A375 (cell line): ENCODE results near the gene ZBTB7B. TPM values are rescaled to one million over a fixed set of nuclear protein-coding genes. Genes with fewer than 3 reads are reported as not detected.

Source experiments
- small RNA-seq: library from RNA; depleted of rRNA; stranded (forward); fragments of <200 nt; gene quantifications from one replicate; pipeline ENCODE3, GENCODE V24; 2014
- total RNA-seq: library from RNA; depleted of rRNA; stranded (reverse); fragments of >200 nt; shearing (Covaris generic); gene quantifications from 2 replicates; pipeline ENCODE4 v1.2.3, GENCODE V29; 2014; rRNA removed

ZBTB7B gene
- 20.9 and 21.1 TPM in 2 replicates for total RNA-seq

GRCh38 chr1:155002464-155003226 lies at the start of gene ZBTB7B:
Gene ZBTB7B (plus strand): TSS chr1:155002802. CDS start chr1:155014661, 11,859 bp downstream.

DNA sequence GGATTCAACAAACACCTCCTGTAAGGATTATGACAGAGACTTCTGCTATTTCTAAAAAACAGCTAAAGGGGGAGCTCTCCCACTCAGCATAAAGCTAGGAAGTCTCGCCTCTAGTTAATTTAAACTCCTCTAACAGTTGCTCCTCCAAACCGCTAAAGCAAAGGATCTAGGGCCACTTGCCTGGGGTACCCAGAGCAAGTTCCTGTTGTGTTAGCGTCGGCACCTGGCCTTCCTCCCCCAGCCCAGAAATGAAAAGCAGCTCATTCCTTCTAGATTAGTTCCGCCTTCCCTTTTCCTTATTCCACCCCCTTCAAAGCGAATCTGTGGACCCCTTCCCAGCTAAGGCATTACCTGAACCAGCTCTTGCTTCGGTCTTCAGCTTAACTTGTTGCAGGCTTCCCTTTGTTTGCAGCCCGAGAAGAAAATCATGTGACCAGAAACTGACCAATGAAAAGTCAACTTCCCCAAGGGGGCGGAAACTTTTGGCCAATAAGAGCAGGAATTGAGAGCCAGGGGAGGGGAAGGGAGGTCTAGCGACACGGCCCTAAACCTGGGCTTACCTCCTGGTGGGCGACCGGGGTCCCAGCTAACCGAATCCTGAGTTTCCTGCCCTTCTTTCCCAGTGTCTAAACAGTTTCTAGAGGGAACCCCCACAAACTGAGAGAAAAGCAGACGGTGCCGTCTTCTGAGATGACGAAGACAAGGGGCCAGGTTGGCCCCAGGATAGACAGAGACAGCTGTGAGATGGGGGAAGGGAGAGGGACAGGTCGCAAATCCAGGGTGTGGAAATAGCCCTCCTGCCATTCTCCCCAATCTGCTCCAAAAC lies 46.7 kb upstream of the ZBTB7B start, which contains the start of gene PBXIP1:
Gene PBXIP1 (minus strand): TSS at position 382 of the 826 bp plus-strand sequence. CDS start 2,378 bp downstream, outside the sequence.

DNA sequence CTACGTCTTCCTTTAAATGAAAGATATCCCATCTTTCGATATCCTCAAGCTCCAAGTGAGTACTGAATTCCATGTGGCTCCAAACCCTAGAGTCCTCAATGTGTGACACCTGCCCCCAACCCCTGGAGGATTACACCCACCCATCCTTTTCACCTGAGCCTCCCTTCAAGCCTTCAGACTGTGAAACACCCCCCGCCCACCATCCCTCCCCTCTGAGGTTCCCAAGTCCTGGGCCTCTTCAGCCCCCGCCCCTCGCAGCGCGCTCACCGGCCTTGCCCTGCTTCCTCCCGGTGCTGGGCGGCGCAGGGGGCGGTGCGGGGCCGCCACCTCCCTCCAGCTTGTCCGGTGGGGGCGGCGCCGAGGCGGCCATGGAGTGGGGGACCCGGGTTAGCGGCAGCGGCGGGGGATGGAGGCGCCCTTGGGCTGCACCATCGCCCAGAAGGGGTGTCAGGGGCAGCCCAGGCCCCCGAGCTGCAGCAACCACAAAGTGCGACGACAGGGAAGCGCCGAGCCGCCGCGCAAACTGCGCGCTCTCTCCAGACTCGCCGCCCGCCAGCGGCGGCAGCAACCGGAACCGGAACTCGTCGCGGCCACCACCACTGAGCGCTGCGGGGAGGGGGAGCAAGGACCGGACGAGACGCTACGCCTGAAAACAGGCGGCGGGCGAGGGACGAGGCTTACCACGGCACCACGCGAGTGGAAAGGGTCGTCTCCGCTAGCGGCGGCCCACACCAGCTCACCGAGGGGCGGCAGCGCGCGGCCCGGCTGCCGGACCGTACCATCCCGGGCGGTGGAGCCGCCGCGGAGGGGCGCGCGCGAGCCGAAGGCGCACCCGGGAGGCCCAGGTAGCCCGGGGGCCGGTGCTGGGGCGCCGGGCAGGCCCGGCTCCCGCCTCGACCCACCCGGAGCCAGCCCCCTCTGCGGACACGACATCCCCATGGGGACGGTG lies 41.1 kb upstream of the ZBTB7B start, which contains the start of gene PYGO2:
Gene PYGO2 (minus strand): TSS at position 576 of the 949 bp plus-strand sequence. CDS start 206 bp downstream, at position 370.

GRCh38 chr1:154970631-154971340 lies 31.8 kb upstream of the ZBTB7B start, which contains the start of gene SHC1:
Gene SHC1 (minus strand): TSS chr1:154970747. CDS start chr1:154970526, 221 bp downstream.

DNA sequence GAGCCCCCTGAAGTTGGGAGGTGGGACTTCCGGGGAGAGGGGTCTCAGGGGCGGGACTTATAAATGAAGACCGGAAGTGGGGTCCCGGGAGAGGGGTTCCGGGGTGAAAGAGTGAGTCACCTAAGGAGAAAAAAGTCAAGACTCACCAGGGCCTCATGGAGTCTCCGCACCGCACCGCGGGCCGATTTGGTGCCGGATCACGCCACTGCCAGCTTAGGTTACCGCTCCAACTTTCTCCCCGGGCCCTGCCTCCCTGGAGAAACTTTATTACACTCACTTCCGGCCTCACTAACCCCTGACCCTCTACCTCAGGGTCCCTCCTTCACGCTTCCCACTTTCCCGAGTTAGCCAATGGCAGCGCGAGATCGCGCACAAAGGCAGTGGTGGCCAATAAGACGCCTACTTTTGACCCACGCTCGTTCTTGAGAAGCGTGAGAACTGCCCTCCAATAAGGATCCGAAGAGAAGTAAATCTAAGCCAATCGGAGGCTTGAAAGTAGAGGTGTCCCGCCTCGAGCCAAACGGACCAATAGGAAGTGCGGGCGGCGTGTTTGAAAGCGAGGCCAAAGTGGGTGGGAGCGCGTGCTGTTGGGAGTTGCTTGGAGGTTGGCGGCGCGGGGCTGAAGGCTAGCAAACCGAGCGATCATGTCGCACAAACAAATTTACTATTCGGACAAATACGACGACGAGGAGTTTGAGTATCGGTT lies 28.3 kb upstream of the ZBTB7B start, which contains the start of gene CKS1B:
Gene CKS1B (plus strand): TSS at position 580 of the 706 bp plus-strand sequence. CDS start 65 bp downstream, at position 645.

GRCh38 chr1:154982897-154983648 lies 19.5 kb upstream of the ZBTB7B start, which contains the start of gene FLAD1:
Gene FLAD1 (plus strand): TSS chr1:154983344. CDS start chr1:154983695, 351 bp downstream.

GRCh38 chr1:154993572-154994268 lies 8.9 kb upstream of the ZBTB7B start, which contains the start of gene LENEP:
Gene LENEP (plus strand): TSS chr1:154993586. CDS start chr1:154993608, 22 bp downstream.

GRCh38 chr1:155033524-155033923 lies 30.9 kb downstream of the ZBTB7B start, which contains the start of the genes DCST1 and DCST2:
Gene DCST1 (plus strand): TSS chr1:155033824. CDS start chr1:155034037, 213 bp downstream.
Gene DCST2 (minus strand): TSS chr1:155033781. CDS start chr1:155033701, 80 bp downstream.

DNA sequence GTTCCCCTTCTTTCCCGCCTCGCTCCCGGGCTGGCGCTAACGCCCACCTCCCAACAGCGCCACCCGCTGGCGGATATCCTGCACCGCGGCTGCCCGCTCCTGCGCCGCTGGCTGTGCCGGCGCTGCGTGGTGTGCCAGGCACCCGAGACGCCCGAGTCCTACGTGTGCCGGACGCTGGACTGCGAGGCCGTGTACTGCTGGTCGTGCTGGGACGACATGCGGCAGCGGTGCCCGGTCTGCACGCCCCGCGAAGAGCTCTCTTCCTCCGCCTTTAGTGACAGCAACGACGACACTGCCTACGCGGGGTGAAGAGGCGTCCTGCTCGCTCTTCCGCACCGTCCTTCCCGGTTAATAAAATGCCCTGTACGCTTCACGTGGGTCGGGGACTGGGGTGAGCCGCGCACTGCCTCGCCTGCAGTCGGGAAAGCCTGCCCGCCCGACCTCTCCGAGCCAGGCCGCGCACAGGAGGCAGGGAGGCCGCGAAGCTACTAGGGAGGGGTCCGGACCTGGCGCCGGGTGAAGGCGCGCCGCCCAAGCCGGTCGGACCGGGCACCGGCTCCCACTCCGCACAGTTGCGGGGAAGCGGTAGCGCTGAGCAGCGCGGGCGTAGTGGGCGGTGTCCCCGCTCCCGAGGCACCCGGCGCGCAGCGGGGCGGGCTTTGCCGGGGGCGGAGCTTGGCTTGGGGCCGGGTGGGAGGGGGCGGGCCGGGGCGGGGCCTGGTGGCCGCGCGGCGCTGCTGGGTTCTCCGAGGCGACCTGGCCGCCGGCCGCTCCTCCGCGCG lies 48.1 kb downstream of the ZBTB7B start, which contains the start of gene ADAM15:
Gene ADAM15 (plus strand): TSS at position 757 of the 782 bp plus-strand sequence. CDS start 71 bp downstream, outside the sequence.

GRCh38 chr1:155063550-155064110 lies 61.0 kb downstream of the ZBTB7B start, which contains the start of gene EFNA4:
Gene EFNA4 (plus strand): TSS chr1:155063740. CDS start chr1:155063824, 84 bp downstream.

Small RNA genes lying within 50 kb of the gene (small RNA-seq; reads per million reads assigned to genes)
- not detected for gene MIR4258

Other genes with a start within 250 kb of the ZBTB7B start
- 0.74 and 1.3 TPM in 2 replicates for gene KCNN3, start 132.5 kb upstream of the ZBTB7B start, total RNA-seq
- gene PMVK, start 66.1 kb upstream of the ZBTB7B start, total RNA-seq: 13.8 and 17.6 TPM in 2 replicates
- gene PBXIP1, start 46.7 kb upstream of the ZBTB7B start, total RNA-seq: 44.9 and 55.1 TPM in 2 replicates
- 31.9 and 39.8 TPM in 2 replicates for gene PYGO2, start 41.0 kb upstream of the ZBTB7B start, total RNA-seq
- 279 and 321 TPM in 2 replicates for gene SHC1, start 32.1 kb upstream of the ZBTB7B start, total RNA-seq
- gene CKS1B, start 28.1 kb upstream of the ZBTB7B start, total RNA-seq: 192 and 226 TPM in 2 replicates
- 52.3 and 59.9 TPM in 2 replicates for gene FLAD1, start 19.5 kb upstream of the ZBTB7B start, total RNA-seq
- gene LENEP, start 9.2 kb upstream of the ZBTB7B start, total RNA-seq: not detected in 2 replicates
- 0.19 and 0.40 TPM in 2 replicates for gene DCST2, start 31.0 kb downstream of the ZBTB7B start, total RNA-seq
- not detected in 2 replicates for gene DCST1, start 31.0 kb downstream of the ZBTB7B start, total RNA-seq
- gene ADAM15, start 48.5 kb downstream of the ZBTB7B start, total RNA-seq: 112 and 116 TPM in 2 replicates
- gene EFNA4, start 60.9 kb downstream of the ZBTB7B start, total RNA-seq: 7.5 and 7.8 TPM in 2 replicates
- gene EFNA3, start 76.0 kb downstream of the ZBTB7B start, total RNA-seq: 2.5 and 3.0 TPM in 2 replicates
- 37.2 and 40.0 TPM in 2 replicates for gene EFNA1, start 125.1 kb downstream of the ZBTB7B start, total RNA-seq
- gene SLC50A1, start 133.1 kb downstream of the ZBTB7B start, total RNA-seq: 68.9 and 72.0 TPM in 2 replicates
- 75.7 and 98.1 TPM in 2 replicates for gene DPM3, start 137.7 kb downstream of the ZBTB7B start, total RNA-seq
- 102 and 136 TPM in 2 replicates for gene KRTCAP2, start 170.5 kb downstream of the ZBTB7B start, total RNA-seq
- 2.3 and 3.4 TPM in 2 replicates for gene TRIM46, start 171.0 kb downstream of the ZBTB7B start, total RNA-seq
- 36.2 and 40.8 TPM in 2 replicates for gene THBS3, start 205.1 kb downstream of the ZBTB7B start, total RNA-seq
- gene MTX1, start 205.9 kb downstream of the ZBTB7B start, total RNA-seq: 125 and 141 TPM in 2 replicates